Measurements from ENCODE around the gene FOSB.

DNA sequence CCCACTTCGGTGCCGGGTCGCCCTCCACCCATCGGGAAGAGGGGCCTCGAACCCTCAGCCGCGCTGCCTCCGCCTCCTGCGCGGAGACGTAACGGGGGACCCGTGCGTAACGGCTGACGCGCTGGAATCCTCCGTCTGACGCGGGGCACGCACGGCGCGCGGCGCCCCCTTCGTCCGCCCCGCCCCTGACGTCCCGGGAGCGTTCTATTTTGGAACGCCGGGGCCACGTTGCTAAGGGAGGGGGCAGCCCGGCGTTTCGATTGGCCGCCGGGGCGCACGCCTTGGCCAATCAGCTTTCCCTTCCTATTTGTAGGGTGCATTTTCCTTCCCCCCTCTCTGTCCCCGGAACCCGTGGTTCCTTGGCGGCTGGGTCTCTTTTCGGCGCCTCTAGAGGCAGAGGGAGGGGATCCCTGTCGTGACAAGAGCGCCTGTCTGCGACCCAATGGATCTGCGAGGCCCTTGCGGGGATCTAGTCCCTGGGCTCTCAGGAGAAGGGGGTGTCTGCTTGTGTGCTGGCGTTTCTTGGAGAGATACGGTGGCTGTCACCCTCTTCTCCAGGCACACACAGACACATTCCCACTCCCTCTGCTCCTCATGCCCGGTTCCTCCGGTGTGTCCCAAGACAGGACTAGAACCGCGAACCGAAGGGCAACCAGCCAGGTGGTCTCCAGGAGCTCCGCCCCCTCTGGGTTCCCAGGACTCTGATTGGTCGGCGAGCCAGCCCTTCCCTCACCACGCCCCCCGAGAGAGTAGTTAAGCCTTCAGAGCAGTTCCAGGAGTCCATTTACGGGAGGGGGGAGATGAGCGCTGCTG lies 1.5 kb downstream of the FOSB start:
- no peak for TF ChIP-seq EP300 (IDR thresholded peaks at IDR 0.05; ENCODE audit: borderline replicate concordance)
- 0 out of 2 replicates have a peak, but pooled peaks have one; percentile 2 for TF ChIP-seq ZBTB7A (IDR thresholded peaks at IDR 0.05; ENCODE audit: low read depth)
- TF ChIP-seq TAF1 (IDR thresholded peaks at IDR 0.05; ENCODE audit: low read depth): no peak
- no peak for TF ChIP-seq RAD21 (IDR thresholded peaks at IDR 0.05; ENCODE audit: low read depth)
- TF ChIP-seq FOXM1 (IDR thresholded peaks at IDR 0.05; ENCODE audit: borderline replicate concordance, low read depth): no peak
- TF ChIP-seq, protein P1, sequence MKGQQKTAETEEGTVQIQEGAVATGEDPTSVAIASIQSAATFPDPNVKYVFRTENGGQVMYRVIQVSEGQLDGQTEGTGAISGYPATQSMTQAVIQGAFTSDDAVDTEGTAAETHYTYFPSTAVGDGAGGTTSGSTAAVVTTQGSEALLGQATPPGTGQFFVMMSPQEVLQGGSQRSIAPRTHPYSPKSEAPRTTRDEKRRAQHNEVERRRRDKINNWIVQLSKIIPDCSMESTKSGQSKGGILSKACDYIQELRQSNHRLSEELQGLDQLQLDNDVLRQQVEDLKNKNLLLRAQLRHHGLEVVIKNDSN (IDR thresholded peaks at IDR 0.05): no peak
- TF ChIP-seq, protein P2, sequence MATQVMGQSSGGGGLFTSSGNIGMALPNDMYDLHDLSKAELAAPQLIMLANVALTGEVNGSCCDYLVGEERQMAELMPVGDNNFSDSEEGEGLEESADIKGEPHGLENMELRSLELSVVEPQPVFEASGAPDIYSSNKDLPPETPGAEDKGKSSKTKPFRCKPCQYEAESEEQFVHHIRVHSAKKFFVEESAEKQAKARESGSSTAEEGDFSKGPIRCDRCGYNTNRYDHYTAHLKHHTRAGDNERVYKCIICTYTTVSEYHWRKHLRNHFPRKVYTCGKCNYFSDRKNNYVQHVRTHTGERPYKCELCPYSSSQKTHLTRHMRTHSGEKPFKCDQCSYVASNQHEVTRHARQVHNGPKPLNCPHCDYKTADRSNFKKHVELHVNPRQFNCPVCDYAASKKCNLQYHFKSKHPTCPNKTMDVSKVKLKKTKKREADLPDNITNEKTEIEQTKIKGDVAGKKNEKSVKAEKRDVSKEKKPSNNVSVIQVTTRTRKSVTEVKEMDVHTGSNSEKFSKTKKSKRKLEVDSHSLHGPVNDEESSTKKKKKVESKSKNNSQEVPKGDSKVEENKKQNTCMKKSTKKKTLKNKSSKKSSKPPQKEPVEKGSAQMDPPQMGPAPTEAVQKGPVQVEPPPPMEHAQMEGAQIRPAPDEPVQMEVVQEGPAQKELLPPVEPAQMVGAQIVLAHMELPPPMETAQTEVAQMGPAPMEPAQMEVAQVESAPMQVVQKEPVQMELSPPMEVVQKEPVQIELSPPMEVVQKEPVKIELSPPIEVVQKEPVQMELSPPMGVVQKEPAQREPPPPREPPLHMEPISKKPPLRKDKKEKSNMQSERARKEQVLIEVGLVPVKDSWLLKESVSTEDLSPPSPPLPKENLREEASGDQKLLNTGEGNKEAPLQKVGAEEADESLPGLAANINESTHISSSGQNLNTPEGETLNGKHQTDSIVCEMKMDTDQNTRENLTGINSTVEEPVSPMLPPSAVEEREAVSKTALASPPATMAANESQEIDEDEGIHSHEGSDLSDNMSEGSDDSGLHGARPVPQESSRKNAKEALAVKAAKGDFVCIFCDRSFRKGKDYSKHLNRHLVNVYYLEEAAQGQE (IDR thresholded peaks at IDR 0.05; ENCODE audit: low read depth): no peak
